BLaER1 (cell line): ENCODE measurements around the gene CCDC196.

Experiments
- H3K27ac ChIP-seq: shearing (Covaris generic); formaldehyde crosslinking; 2 replicates; pipeline ENCODE4 v1.8.1; 2022
- H3K27me3 ChIP-seq: shearing (Covaris generic); formaldehyde crosslinking; 2 replicates; pipeline ENCODE4 v1.8.1; 2022
- H3K36me3 ChIP-seq: shearing (Covaris generic); formaldehyde crosslinking; 2 replicates; pipeline ENCODE4 v1.8.1; 2022
- H3K4me1 ChIP-seq: shearing (Covaris generic); formaldehyde crosslinking; 2 replicates; pipeline ENCODE4 v1.8.1; 2022
- H3K4me2 ChIP-seq: shearing (Covaris generic); formaldehyde crosslinking; 2 replicates; pipeline ENCODE4 v1.8.1; 2022
- H3K4me3 ChIP-seq: shearing (Covaris generic); formaldehyde crosslinking; 2 replicates; pipeline ENCODE4 v1.8.1; 2022
- H3K9ac ChIP-seq: shearing (Covaris generic); formaldehyde crosslinking; 2 replicates; pipeline ENCODE4 v1.8.1; 2022
- H3K9me3 ChIP-seq: shearing (Covaris generic); formaldehyde crosslinking; 2 replicates; pipeline ENCODE4 v1.8.1; 2022
- H4K20me1 ChIP-seq: shearing (Covaris generic); formaldehyde crosslinking; 2 replicates; pipeline ENCODE4 v1.8.1; 2022
- Cebpa-rat ChIP-seq: shearing (Covaris generic); IDR thresholded peaks from 2 replicates; pipeline ENCODE4 v1.8.1; 2022

CCDC196 gene, protein sequence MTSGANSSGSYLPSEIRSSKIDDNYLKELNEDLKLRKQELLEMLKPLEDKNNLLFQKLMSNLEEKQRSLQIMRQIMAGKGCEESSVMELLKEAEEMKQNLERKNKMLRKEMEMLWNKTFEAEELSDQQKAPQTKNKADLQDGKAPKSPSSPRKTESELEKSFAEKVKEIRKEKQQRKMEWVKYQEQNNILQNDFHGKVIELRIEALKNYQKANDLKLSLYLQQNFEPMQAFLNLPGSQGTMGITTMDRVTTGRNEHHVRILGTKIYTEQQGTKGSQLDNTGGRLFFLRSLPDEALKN

DNA sequence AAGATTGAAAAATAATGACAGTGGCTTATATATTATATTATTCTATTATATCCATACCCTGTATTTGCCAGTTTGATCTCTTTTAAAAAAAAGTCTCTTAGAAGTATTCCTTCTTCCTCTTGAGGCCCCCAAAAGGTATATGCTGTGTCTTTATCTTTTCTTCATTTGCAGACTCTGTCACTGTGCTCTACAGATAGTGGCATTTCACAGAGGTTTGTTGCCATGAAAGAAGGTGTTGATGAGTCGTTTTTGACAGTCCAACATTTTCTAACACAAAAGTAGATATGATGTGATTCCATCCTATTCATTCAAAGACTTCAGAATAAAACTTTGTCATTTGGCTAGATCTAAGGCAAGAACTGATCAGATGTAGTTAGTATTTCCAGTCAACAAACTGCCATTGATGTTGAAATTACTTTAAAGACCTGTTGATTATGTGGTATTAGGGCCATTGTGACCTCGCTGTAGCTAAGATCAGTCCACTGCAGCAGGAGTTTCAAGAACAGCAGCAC is at the start of gene CCDC196:
TSS of gene CCDC196 (plus strand) at position 462 of the 512 bp plus-strand sequence. CDS start 132 bp downstream, outside the sequence.
- Histone ChIP-seq H3K4me3 (no peak within 1 kb of the TSS), H3K27ac (no peak within 1 kb of the TSS), H3K4me2 (no peak within 1 kb of the TSS), H3K4me1 (peaks cover 10% of the 10 kb centered on the region; the same call in 1 of the 2 replicates), H3K27me3 (no peaks in the 10 kb centered on the region), H3K9ac (no peak within 1 kb of the TSS), H3K36me3 (no peaks in the 10 kb centered on the region), H4K20me1 (no peaks in the 10 kb centered on the region), H3K9me3 (no peaks in the 10 kb centered on the region)
- TF ChIP-seq Cebpa-rat = no peak

DNA sequence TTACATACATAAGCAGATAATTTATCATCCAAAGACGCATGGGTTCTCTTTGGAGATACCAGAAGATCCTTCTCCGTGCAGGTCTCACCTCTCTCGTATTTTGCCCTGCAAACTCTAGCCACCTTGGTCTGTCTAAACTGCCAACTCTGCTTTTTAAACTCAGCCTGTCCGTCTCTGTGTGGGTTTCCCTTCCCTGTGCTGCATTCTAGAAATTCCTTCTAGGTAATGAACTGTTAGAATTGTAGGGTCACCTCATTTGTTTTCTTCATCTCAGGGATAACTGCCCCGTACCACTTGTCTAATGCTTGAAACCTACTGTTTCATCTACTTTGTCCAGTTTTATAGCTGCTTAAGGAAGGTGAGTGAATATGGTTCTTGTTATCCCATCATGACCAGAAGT is 45.4 kb upstream of the CCDC196 start:
- H3K9ac ChIP-seq = no peak overlapping the region
- H3K27me3 ChIP-seq = no peaks in the 10 kb centered on the region
- H3K36me3 ChIP-seq = no peaks in the 10 kb centered on the region
- H3K4me1 ChIP-seq = no peaks in the 10 kb centered on the region
- no peak for TF ChIP-seq Cebpa-rat
- H3K4me2 ChIP-seq = no peak overlapping the region
- H3K27ac ChIP-seq = no peak overlapping the region
- no peaks in the 10 kb centered on the region for H4K20me1 ChIP-seq
- no peak overlapping the region for H3K4me3 ChIP-seq
- H3K9me3 ChIP-seq = peaks cover 17% of the 10 kb centered on the region

DNA sequence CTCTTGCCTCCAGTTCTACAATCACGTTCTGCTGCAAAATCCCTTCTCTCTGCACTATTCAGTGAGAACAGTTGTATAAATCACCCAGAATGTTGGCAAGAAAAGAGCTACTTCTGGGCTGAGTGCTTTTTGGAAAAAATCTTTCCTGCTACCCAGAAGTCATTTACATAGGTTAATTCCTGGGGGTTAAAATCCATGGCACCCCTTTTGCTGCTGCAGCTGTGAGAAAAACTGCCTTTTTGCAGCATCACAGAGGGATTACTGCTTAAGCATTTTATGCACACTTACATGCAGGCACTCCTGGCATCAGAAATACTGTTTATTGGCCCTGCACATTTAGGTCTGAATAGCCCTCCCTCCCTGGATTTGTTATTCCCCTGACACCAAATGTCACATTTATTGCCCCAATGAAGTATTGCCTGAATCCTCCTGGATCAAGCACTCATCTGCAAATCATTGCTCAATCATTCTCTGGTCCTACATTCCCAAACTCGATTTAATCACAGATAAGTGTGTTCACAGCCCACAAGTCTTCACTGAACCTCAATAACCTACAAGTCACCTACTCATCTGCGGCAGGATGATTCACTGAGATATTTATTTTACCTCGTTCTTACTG is 43.1 kb upstream of the CCDC196 start:
- no peak overlapping the region for H3K9ac ChIP-seq
- peaks cover 11% of the 10 kb centered on the region for H3K9me3 ChIP-seq
- no peak for TF ChIP-seq Cebpa-rat
- no peaks in the 10 kb centered on the region for H3K27me3 ChIP-seq
- no peaks in the 10 kb centered on the region for H3K4me1 ChIP-seq
- no peak overlapping the region for H3K4me3 ChIP-seq
- H4K20me1 ChIP-seq = no peaks in the 10 kb centered on the region
- no peaks in the 10 kb centered on the region for H3K36me3 ChIP-seq
- H3K27ac ChIP-seq = no peak overlapping the region
- no peak overlapping the region for H3K4me2 ChIP-seq

DNA sequence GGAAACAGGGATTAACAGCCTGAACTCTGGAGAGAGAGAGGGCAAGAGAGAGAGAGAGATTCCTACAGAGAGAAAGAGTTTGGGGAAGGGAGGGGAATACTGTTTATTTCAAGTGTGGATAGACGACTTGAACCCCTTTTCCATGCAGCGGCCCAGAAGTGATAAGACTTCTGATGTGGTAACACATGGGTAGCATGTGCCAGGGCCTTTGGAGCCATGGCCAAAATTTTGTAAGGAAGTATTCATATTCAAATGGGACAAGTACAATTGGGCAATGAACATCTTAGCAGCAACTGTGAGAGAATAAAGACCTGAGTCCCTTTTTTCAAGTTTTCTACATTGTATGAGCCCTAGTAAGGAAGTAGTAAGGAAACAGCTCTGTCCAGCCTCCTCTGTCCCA is 42.4 kb upstream of the CCDC196 start:
- Histone ChIP-seq H3K27me3 (no peaks in the 10 kb centered on the region), H3K9ac (no peak overlapping the region), H3K27ac (no peak overlapping the region), H4K20me1 (no peaks in the 10 kb centered on the region), H3K9me3 (peaks cover 9% of the 10 kb centered on the region), H3K36me3 (no peaks in the 10 kb centered on the region), H3K4me1 (no peaks in the 10 kb centered on the region), H3K4me2 (no peak overlapping the region), H3K4me3 (no peak overlapping the region)
- TF ChIP-seq Cebpa-rat = no peak

DNA sequence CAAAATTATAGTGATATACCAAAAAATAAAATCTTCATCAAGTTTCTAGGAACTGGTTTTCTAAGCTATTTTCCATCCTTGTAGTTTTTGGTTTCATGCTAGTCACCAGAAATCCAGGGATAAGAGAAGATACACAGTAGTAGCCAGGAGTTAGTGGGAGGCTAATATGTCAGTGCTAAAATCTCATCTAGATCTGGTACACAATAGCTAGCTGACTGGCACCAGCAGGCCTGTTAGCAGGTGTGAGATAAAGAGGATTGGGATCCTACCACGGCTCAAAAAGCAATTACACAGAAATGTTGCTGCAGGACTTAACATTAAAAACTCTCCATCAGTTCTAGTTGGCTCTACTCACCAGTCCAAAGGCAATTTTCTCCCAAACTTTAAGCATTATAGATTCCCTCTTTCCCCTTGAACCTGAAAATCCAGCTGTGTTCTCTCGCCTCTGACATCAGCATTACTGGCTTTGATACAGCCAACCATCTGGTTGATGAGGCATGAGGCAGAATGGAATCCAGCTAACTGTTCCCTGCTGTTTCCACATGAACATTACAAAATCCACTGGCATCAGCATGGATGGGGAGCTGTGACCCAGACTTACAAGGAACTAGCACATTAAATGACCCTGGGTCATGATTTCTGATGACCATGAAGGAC is 41.8 kb upstream of the CCDC196 start:
- Histone ChIP-seq H3K4me2 (no peak overlapping the region), H3K4me3 (no peak overlapping the region), H3K27ac (no peak overlapping the region), H3K9me3 (peaks cover 5% of the 10 kb centered on the region; the same call in 1 of the 2 replicates), H3K4me1 (no peaks in the 10 kb centered on the region), H4K20me1 (no peaks in the 10 kb centered on the region), H3K9ac (no peak overlapping the region), H3K27me3 (no peaks in the 10 kb centered on the region), H3K36me3 (no peaks in the 10 kb centered on the region)
- no peak for TF ChIP-seq Cebpa-rat

DNA sequence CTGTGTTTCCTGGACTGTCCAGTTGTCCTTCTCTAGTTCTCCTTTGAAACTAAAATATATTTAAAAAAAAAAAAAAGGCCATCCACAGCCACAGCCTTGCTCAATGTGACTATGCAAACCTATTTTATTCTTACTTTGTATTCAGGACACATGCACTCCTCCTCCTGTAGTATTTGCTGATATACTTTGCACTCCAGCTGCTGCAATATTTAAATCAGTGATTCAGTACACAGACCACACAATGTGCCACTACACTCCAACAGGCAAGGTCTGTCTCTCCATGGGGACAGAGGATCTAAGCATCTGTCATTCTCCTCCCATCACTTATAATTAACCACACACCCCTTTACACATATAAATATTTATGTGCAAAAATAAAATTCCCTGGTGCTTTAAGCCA is 40.2 kb upstream of the CCDC196 start:
- H3K27ac ChIP-seq = no peak overlapping the region
- H3K4me2 ChIP-seq = no peak overlapping the region
- no peaks in the 10 kb centered on the region for H3K4me1 ChIP-seq
- H3K9ac ChIP-seq = no peak overlapping the region
- no peak overlapping the region for H3K4me3 ChIP-seq
- H3K27me3 ChIP-seq = no peaks in the 10 kb centered on the region
- no peaks in the 10 kb centered on the region for H3K9me3 ChIP-seq
- TF ChIP-seq Cebpa-rat = no peak
- no peaks in the 10 kb centered on the region for H3K36me3 ChIP-seq
- H4K20me1 ChIP-seq = no peaks in the 10 kb centered on the region

DNA sequence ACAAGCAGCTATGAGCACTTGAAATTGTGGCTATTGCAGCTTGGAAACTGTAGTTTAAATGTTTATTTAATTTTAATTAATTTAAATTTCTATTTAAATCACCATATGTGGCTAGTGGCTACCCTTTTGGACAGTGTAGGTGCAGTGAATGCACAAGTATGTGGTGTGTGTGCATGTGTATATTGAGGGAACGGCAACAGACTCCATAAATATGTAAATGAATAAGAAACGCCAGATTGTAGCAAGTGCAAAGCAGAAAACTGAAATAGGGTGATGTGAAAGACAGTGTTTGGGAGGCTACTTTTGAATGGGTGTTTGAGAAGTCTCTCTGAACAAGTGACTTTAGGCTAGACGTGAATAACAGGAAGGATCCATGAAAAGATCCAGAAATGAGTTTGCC is 32.7 kb upstream of the CCDC196 start:
- no peak overlapping the region for H3K9ac ChIP-seq
- no peak overlapping the region for H3K27ac ChIP-seq

DNA sequence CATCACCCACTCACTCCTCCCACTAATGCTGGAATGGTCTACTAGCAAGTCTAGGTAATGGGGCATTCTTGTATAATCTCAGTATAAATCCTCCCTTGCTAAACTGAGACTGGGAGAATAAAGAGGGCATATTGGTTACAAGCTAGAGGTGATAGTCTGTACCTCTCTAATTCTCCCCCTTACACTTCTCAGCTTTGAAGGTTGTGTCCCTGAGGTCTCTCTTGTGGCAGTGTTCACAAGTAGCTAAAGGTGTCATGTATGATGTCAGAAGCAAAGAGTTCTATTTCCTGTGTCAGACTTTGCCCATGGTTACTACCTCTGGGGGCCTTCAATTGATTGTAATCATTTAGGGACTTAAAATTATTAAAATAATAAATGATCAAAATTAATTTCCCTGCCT is 26.6 kb upstream of the CCDC196 start:
- no peak for TF ChIP-seq Cebpa-rat
- no peaks in the 10 kb centered on the region for H3K9me3 ChIP-seq
- H4K20me1 ChIP-seq = no peaks in the 10 kb centered on the region
- H3K36me3 ChIP-seq = no peaks in the 10 kb centered on the region
- no peak overlapping the region for H3K4me2 ChIP-seq
- no peak overlapping the region for H3K9ac ChIP-seq
- no peak overlapping the region for H3K27ac ChIP-seq
- H3K4me1 ChIP-seq = no peaks in the 10 kb centered on the region
- H3K27me3 ChIP-seq = no peaks in the 10 kb centered on the region
- no peak overlapping the region for H3K4me3 ChIP-seq

More for the DNA sequence above, 32.7 kb upstream of the CCDC196 start:
- Histone ChIP-seq H3K4me1 (no peaks in the 10 kb centered on the region), H3K9me3 (no peaks in the 10 kb centered on the region), H3K4me2 (no peak overlapping the region), H3K27me3 (no peaks in the 10 kb centered on the region), H3K4me3 (no peak overlapping the region), H4K20me1 (no peaks in the 10 kb centered on the region), H3K36me3 (no peaks in the 10 kb centered on the region)
- no peak for TF ChIP-seq Cebpa-rat

DNA sequence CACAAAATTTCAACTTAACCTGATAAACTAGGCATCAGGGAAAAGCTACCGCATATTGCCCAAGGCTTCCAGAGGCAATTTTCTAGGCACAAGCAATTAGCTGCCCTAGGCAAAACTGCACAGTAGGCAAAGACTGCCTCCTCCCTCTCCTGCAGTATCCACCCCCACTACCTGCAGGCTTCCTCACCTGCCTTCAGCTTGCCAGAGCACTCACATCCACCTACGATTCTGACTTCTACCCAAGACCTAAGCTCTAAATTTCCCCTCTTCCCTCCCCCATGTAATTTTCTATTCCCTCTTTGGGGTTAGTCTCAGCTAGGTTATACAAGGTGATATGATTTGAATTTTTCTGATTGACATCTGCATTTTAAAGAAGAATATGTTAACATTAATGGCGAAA is 21.9 kb upstream of the CCDC196 start:
- no peak overlapping the region for H3K4me2 ChIP-seq
- no peaks in the 10 kb centered on the region for H3K36me3 ChIP-seq
- no peaks in the 10 kb centered on the region for H4K20me1 ChIP-seq
- TF ChIP-seq Cebpa-rat = no peak
- H3K4me1 ChIP-seq = no peaks in the 10 kb centered on the region
- no peak overlapping the region for H3K4me3 ChIP-seq
- H3K9ac ChIP-seq = no peak overlapping the region
- H3K27me3 ChIP-seq = no peaks in the 10 kb centered on the region
- H3K9me3 ChIP-seq = peaks cover 16% of the 10 kb centered on the region
- no peak overlapping the region for H3K27ac ChIP-seq

DNA sequence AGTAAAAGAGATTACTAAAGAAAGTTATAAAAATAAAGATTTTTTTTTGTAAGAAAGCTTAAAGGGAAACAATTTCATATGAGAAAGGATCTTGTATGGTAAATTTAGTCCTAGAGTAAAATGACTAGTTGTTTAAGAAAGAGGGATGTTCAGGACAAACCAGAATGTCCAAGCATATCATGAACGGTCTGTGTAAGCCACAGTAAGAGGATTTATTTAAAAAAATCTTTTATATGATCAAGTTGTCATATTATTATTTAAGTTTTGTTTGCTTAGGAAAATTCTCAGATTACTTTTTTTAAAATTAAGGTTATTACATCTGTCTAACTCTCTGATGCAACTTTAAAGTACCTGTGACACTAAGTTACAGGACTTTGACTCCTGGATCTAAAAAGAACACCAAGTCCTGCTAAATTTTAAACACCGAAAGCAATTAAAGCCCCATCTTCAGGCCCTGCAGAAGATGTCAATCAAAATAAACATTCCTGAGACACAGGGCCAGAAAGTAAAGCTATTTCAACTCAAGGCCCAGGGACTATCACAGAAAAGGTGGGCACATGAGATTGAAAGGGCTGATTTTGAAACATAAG is 17.3 kb upstream of the CCDC196 start:
- H3K9me3 ChIP-seq = peaks cover 38% of the 10 kb centered on the region
- no peak overlapping the region for H3K27ac ChIP-seq
- H3K9ac ChIP-seq = no peak overlapping the region
- no peaks in the 10 kb centered on the region for H3K36me3 ChIP-seq
- no peak overlapping the region for H3K4me3 ChIP-seq
- H3K4me1 ChIP-seq = no peaks in the 10 kb centered on the region
- H3K27me3 ChIP-seq = no peaks in the 10 kb centered on the region
- no peak for TF ChIP-seq Cebpa-rat
- no peak overlapping the region for H3K4me2 ChIP-seq
- no peaks in the 10 kb centered on the region for H4K20me1 ChIP-seq
